B cell (primary cell): ENCODE data around the gene PRKCA.

ENCODE experiments used
- CTCF ChIP-seq: fragments of 200-600 bp; IDR thresholded peaks from one replicate; pipeline ENCODE4 v1.8.0; 2022; ENCODE audit warnings: antibody characterized with exemption, mild to moderate bottlenecking
- EZH2 ChIP-seq: IDR thresholded peaks from 2 replicates; pipeline ENCODE4 v1.6.1; 2012; ENCODE audit warnings: borderline replicate concordance, low read depth, mild to moderate bottlenecking, moderate library complexity, low read length; ENCODE audit not compliant: insufficient read depth, poor library complexity, severe bottlenecking

GRCh38 chr17:66341462-66341861 is 39.0 kb downstream of the PRKCA start:
- TF ChIP-seq CTCF (no peak), EZH2 (no peak)
